GM12878 (cell line): Measurements from ENCODE around the gene ADAMTSL2.

Experiments
- BRCA1 ChIP-seq: IDR thresholded peaks from 2 replicates; pipeline ENCODE4 v1.6.1; 2011; ENCODE audit warnings: low read depth, low read length, improper control_type of control experiment
- CBX5 ChIP-seq: sonication (generic); IDR thresholded peaks from 2 replicates; pipeline ENCODE4 v1.6.1; 2016; ENCODE audit warnings: low read depth, moderate library complexity, mild to moderate bottlenecking, inconsistent platforms
- CHD2 ChIP-seq: IDR thresholded peaks from 2 replicates; pipeline ENCODE4 v1.6.1; 2011; ENCODE audit warnings: low read depth, low read length, improper control_type of control experiment, borderline replicate concordance
- IRF3 ChIP-seq: fragments of 450-650 bp; IDR thresholded peaks from 2 replicates; pipeline ENCODE4 v1.6.1; 2014; ENCODE audit warnings: mild to moderate bottlenecking
- POLR2A ChIP-seq: IDR thresholded peaks from 2 replicates; pipeline ENCODE4 v1.6.1; 2011; ENCODE audit warnings: low read depth, mild to moderate bottlenecking, low read length
- USF2 ChIP-seq: IDR thresholded peaks from 2 replicates; pipeline ENCODE4 v1.6.1; 2011; ENCODE audit warnings: low read depth, low read length, improper control_type of control experiment, borderline replicate concordance

- TF ChIP-seq BRCA1, result no peak
- no peak for TF ChIP-seq CBX5
- TF ChIP-seq IRF3, result no peak
- no peak for TF ChIP-seq CHD2
- TF ChIP-seq USF2, result no peak
- no peak for TF ChIP-seq POLR2A
Measured at GRCh38 chr9:133576031-133576874, 41.7 kb downstream of the ADAMTSL2 start.
